HG02885 (cell line): ENCODE data around the gene UFD1.
"Not testable (repeated sequence)": the region's sequence is repeated elsewhere in the genome, so short reads cannot be mapped to it uniquely, and the experiment has no call there.

Experiments
- ATAC-seq: cut with Tn5 transposase; IDR thresholded peaks from one replicate; pipeline ENCODE4 v1.9.1; 2021; ENCODE audit warnings: mild to moderate bottlenecking; ENCODE audit not compliant: unreplicated experiment, poor library complexity

Gene UFD1

DNA sequence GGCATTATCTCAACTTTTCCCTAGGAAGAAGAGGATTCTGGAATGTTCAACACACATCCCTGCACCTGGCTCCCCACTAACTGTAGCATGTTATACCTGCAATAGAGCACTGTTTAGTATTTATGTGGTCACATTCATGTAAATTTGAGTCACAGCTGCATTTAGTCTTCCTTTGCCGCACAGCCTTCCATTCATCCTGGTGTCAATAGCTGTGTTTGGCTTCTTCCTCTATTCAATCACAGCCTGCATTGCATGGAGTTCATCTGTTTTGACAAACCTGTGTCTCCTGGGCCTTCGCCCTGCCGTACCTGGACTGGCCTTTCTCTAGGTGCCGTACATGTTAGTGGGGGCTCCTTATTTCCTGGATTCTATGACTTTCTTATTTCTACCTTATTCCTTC, 27.4 kb downstream of the UFD1 start:
- no peak for ATAC-seq

DNA sequence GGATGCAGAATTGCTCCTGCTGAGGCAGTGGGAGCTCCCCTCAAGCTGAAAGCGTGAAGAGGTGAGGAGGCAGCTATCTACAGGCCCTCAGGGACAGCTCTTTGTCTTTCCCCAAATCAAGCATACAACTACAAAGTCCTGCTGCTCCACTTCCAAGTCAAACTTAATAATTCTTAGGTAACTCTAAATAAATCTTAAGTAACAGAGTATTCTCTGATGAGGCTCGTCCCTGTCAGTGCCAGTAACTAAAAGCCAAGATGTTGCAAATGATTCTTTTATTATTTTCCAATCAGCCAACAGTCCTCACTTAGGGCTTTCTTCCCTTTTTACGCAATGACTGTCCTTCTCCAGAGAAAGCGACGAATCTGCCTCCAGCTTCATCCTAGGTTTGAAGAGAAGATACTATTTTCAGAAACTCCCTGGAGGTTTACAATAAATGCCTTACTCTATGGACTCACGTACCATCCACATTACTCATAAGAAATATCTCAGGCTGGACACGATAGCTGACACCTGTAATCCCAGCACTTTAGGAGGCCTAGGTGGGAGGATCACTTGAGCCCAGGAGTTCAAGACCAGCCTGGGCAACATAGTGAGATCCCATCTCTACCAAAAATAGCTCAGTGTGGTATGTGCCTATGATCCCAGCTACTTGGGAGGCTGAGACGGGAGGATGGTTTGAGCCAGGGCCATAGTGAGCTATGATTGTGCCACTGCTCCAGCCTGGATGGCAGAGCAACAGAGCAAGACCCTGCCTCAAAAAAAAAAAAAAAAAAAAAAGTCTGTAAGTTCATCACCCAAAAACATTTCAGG, 28.4 kb downstream of the UFD1 start:
- no peak for ATAC-seq

DNA sequence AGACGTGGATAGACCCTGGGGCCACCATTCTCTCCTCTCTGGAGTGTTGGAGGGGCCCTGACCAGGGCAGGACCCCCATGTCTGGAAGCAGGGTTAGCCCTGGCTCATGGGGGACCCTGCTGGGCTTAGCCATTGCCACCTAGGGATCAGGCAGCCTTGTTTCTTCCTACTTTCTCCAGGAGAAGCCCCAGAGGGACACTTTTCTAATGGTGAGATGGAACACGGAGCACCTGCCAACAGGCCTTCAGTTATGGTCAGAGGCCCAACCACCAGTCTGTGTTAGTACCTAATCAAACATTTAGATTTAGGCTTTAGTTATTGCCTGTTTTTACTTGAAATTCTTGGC, 29.6 kb downstream of the UFD1 start:
- no peak for ATAC-seq

DNA sequence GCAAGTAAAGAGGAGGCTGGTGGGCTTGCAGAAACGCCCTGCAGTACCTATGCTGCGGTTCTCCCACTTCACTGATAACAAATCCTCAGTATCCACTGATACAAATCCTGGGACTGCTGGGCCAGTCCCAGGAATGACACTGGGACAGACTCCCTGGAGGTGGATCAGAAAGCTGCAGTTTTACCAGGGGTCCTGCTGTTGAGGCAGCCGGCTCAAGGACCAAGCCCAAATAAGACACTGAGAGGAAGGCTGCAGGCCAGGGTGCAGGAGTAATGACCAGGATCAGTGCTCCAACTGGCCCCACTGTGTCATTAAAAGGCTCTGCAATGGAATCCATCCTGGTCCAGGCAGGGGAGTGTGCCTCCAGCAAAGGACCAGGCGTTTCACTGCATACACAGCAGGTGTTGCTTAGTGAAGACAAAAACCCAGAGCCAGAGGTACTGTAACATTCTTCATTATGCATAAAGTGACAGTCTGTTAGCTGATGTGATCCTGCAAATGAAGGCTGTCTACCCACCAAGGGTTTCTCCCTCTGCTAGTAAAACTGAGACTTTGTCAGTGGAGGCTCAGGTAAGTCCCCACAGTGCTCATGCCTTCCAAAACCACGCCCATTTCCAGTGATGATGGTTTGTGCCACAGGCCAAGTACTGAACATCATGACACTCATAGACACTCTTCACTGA, 30.1 kb downstream of the UFD1 start:
- ATAC-seq, result no peak

DNA sequence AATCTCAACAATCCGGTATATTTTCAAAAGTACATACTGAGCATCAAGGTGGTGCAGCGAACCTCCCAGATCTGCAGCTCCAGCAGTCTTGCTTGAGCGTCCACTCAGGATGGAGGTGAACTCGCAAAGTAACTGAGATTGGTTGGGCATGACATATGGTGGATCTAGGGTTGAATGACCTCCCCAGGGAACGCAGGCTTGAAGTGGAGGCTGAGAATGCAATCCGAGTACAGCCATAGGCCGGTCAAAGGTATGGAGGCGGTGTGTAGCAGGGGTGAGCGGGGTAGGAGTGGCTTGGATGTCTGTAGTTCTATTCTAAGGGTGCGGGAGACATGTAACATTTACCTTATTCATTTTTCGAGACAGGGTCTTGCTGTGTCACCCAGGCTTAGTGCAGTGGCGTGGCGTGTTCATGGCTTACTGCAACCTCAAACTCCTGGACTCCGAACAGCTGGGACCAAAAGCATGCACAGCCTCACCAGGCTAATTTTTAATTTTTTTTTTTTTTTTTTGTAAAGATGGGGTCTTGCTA, 30.9 kb downstream of the UFD1 start:
- ATAC-seq, result peak; percentile 40

DNA sequence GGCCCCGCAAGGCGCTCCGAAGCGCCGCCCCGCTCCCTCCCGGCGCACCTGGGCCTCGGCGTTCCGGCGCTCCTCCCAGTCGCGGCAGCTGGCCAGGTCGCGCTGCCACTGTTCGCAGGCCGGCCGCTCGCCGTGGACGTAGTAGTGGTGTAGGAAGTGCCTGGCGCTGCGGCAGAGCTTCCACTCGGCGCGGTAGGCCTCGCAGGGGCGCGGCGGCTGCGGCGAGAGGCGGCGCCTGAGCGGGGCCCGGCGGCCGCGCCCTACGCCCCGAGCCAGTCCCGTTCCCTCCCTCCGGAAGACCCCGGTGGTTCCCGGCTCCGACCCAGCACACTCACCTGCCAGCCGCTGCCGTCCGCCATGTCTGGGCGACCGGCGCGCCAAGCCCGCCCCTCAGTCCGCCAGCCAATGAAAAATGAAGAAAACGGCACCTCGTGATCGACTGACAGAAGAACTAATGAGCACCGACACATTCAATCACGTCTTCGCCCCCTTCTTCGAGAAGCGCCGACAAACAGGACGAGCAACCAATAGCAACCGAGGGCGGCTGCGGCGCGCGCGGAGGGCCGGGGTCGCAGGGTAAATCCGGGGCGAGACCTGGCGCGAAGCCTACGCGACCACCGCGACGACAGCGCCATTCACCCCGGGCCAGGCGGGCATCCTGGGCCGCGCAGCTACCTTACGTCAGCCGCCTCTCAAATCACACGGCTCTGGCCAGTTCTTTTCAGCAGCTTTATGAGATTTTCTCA, 31.5 kb downstream of the UFD1 start, which contains the start of gene C22orf39:
Gene C22orf39 (minus strand): TSS at position 382 of the 746 bp plus-strand sequence. CDS start 23 bp downstream, at position 359.
- ATAC-seq, result peak; percentile 83

DNA sequence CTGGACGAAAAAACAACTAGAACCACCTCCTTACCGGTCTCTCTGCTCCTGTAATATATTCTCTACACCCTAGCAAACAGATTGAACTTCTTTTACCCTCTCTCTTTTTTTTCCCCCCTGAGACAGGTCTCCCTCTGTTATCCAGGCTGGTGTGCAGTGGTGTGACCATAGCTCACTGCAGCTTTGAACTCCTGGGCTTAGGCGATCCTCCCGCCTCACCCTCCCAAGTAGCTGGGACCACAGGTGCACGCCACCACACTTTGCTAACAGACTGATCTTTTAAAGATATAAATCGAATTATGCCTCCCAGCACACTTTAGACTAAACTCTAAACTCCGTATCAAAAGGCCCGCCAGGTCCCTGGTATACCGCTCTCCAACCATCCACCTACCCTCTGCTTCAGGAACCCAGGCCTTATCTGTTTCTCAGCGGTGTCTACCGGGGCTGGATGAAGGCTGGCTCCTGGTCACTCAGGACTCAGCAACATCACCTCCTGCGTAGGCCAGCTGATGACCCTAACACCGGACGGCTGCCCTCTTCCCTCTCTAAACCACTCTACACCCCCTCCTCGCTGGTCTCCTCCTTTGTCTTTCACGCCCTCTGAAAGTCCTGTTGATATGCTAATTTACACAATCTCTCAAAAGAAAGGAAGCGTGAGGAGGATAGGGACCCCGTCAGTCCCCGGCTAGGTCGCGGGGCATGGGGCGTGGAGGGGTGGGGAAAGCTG, 32.2 kb downstream of the UFD1 start:
- ATAC-seq, result no peak

DNA sequence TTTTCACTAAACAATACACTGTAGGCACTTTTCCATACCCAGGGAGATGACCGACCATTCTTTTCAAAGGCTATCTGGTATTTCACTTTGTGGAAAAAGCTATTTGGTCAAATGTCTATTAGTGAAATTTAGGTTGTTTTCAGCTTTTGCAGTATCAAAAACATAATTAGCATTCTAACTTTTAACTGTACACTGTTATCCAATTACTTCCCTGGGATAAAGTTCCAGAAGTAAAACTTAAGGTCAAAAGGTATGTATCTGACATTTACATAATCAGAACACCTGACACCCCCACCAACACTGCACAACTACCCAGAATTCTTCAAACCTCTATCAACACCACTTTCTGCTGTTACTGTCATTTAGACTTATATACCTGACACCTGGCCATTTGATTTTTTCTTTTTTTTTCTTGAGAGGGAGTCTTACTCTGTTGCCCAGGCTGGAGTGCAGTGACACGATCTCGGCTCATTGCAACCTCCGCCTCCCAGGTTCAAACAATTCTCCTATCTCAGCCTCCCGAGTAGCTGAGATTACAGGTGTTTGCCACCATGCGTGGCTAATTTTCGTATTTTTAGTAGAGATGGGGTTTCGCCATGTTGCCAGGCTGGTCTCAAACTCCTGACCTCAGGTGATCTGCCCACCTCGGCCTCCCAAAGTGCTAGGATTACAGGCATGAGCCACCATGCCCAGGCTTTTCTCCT, 33.6 kb downstream of the UFD1 start:
- not testable (repeated sequence) for ATAC-seq

DNA sequence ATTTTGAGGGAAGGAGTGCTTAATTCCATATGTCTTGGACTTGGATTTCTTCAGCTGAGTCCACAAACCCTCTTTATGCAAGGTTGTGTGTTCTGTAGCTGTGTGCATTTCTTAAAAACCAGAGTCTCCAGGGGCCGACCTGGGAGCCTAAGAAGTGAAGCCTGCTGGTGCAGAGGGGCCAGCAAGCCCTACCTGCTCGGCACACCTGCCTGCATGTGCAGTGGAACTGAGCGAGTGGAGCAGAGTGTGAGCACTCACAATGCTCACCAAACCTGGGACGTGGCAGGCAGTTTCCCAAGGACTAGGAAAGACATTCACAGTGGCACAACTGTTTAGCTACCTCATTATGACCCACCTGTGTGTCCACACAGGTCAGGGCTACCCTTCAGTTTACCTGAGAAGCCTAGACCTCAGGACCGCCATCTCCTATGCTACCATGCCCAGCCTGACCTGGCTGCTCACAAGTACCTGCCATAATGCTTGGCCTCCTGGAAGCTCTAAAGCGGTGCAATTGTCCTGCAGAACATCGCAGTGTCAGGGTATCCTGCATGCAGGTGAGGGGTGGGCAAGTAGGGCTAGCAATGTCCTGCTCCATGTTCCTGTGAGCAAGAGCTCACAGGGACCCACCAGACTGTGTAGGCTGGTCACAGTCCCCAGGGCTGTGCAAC, 35.3 kb downstream of the UFD1 start:
- no peak for ATAC-seq

DNA sequence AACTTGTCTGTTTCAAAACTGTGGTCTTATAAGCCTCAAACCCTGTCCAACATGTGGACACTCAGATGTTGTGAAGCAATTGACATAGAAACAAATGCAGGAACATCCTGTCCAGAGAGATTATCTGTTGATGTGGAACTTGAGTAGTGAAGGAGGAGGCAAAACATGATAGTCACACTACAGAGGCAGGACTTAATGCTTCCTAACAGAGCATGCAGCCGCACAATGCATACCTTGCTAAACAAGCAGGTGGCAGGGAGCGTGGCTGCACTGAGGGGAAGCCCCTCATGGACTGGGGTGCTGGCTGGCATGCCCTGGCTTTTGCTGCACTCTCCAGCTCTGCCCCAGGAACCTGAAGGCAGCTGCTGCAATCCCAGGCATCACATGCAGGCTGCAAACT, 36.8 kb downstream of the UFD1 start:
- no peak for ATAC-seq

DNA sequence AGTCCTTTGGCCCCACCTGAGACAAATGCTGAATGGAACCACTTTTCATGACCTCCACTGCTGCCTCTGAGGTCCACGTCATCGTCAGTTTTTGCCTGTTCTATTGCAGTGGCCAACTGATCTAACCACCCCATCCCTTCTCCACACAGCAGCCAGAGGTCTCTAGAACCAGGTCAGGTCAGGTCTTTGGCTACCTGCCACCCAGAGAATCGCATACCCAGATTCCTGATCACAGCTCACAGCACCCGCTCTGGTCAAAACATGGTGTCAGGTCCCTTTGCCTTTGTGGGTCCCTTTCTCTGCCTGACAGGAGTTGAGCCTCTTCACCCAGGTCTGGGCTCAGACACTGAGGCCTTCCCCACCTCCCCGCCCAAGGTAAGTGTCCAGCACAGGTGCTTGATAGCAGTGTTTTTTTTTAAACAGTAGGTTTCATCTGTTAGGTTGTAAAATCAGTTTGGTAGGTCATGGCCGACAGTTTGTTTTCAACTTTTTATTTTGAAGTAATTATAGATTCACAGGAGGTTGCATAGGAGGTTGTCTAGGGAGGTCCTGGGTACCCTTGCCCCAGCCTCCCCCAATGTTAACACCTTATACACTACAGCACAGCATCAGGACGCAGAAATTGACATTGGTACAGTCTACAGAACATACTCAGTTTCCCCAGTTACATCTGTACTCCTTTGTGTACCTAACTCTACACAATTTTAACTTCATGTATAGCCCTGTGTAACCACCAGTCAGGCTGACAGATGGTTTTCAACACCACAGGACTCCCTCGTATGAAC, 38.4 kb downstream of the UFD1 start:
- ATAC-seq, result no peak

DNA sequence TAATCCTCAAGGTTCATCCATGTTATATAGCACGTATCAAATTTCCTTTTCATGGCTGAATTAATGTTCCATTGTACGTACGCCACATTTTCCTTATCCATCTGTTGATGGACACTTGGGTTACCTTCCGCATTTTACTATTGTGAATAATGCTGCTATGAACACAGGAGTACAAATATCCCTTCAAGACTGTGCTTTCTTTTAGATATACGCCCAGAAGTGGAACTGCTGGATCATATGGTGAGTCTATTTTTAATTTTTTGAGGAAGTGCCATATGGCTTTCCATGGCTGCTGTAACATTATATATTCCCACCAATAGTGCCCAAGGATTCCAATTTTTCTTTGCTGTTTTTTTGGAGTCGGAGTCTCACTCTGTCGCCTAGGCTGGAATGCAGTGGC, 40.7 kb downstream of the UFD1 start:
- no peak for ATAC-seq

DNA sequence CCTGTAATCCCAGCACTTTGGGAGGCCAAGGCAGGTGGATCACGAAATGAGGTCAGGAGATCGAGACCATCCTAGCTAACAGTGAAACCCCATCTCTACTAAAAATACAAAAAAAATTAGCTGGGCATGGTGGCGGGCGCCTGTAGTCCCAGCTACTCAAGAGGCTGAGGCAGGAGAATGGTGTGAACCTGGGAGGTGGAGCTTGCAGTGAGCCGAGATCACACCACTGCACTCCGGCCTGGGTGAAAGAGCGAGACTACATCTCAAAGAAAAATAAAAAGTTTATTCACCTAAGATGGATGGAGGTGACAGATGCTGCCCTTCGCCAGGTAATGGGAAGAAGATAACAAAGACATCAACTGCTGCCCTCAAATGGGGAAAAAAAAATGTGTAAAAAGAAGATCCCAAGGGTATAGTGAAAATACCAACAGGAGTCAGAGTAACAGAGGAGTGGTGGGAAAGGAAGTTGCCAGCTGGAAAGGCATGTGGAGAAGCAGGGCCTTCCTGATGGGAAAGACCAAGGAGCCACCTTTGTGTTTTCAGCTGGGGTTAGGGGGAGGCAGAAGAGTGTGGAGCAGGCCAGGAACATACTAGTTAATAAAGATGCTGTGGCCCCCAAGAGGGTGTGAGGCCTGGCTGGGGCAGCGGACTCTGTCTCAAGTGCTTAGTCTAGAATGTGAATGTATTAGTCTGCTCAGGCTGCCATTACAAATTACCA, 42.4 kb downstream of the UFD1 start:
- not testable (repeated sequence) for ATAC-seq

DNA sequence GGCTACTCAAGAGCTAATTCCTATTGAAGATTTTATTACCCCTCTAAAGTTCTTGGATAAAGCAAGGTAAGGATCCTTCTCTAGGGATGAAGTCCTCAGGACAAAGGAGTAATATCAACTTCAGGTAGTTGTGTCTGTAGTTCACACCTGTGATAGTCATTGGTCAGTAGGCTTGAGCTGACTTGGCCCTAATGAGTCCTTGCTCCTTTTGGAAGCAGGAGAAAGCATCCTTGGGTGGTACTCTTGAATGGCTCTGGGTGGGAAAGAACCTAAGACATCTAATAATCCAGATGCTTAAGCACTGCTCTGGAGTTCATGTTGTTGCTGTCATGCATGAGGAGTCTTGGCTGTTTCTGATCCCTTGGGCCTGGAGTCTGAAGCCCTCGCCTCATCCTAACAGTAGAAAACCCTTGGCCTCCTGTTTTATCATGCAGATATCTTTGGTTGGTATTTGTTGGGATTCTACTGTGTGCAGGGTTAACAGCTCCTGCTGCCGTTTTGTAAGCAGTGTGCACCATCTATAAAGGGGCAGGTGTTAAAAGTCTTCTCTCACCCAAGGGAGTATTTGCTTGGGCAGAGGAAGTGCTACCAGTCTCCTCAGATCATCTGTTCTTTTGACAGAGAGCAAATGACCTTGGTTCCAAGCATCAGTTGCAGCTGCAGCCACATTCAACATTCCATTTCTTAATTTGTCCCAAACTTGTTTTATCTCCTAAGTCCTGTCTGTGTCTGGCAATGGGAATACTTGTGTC, 44.0 kb downstream of the UFD1 start:
- ATAC-seq, result no peak

DNA sequence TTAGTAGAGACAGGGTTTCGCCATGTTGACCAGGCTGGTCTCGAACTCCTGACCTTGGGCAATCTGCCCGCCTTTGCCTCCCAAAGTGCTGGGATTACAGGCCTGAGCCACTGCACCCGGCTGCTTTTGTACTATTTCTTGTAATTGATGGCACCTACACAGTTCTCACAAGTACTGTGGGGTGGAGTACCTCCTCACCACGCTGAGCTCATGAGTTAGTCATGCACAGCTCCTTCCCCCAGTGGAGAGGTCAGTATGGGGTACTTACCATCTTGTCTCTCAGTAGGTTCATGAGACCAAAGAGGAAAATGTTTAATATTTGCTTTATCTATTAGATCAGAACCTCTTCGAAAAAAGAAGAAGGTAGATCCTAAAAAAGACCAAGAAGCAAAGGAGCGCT, 44.6 kb downstream of the UFD1 start:
- no peak for ATAC-seq

DNA sequence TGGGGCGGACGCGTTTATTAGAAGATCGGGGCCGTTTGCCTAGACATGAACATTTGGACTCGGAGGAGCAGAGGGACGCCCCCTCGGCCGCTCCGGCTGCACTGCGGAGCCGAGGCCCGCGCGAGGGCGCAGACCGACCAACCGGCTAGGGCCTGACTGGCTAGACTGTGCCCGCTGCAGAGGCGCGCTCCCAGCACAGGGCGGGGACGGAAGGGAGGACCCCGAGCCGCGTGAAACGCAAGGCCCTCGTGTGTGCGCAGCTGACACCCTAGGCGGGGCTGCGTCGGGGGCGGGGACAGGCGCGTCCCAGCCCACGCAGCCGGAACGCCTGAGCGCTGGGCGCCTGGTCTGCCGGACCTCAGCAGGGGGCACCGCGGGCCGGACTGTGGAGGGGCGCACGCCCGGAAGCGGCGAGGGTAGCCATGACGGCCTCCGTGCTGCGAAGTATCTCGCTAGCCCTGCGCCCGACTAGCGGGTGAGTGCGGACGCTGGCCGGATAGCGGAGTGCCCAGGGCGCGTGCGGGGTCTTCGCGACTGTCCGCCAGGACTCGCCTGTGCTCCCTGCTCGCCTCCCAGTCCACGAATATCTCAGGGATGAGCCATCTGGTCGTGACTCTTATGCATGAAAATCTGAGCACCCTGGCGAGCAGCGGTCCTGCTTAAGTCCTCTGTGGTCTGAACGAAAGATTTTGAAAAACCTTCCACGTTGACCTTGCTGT, 46.7 kb downstream of the UFD1 start, which contains the start of gene MRPL40:
Gene MRPL40 (plus strand): TSS at position 413 of the 719 bp plus-strand sequence. CDS start 10 bp downstream, at position 423.
- ATAC-seq, result peak; percentile 76
